H1 (cell line): Measurements from ENCODE around the gene LTBP3. TPM values are rescaled to one million over a fixed set of nuclear protein-coding genes. Genes with fewer than 3 reads are reported as not detected.
A peak's percentile ranks its signal among the peaks of the same experiment; 100 is the strongest.

Experiments
- CTCF ChIA-PET: fragments of 300-600 bp; sonication (Branson Sonifier 250); formaldehyde crosslinking; loops from one replicate; lab custom pipeline; 2021; ENCODE audit not compliant: partially characterized antibody; lab: Charles Lee
- POLR2A ChIA-PET: fragments of 300-600 bp; sonication (Branson Sonifier 250); formaldehyde crosslinking; loops from one replicate; lab custom pipeline; 2021; ENCODE audit warnings: inconsistent platforms; ENCODE audit not compliant: partially characterized antibody; lab: Charles Lee
- DNase-seq, 2 experiments: peaks; one replicate each; pipeline versions ENCODE4 v3.0.0 to v3.0.0-alpha.2; 2010 to 2022; ENCODE audit warnings: low spot score in 2 of 2, low read depth in 1 of 2, mixed read lengths in 1 of 2
- FAIRE-seq: peaks from 2 replicates; lab custom pipeline; 2011; peaks lifted over from hg19 to GRCh38; lab: Jason Lieb, UNC
- H2AFZ ChIP-seq: 2 replicates; pipeline ENCODE4 v1.8.1; 2012; ENCODE audit warnings: low read length, inconsistent platforms
- H2AK5ac ChIP-seq: 2 replicates; pipeline ENCODE4 v1.6.1; 2013; ENCODE audit warnings: low read depth, low read length
- H2BK120ac ChIP-seq: replicated peaks from 2 replicates; pipeline ENCODE3; 2013; ENCODE audit warnings: low read depth, low read length, inconsistent platforms
- H2BK12ac ChIP-seq: 2 replicates; pipeline ENCODE4 v1.6.1; 2013; ENCODE audit warnings: low read depth, low read length
- H2BK15ac ChIP-seq: 2 replicates; pipeline ENCODE4 v1.6.1; 2013; ENCODE audit warnings: low read length
- H2BK20ac ChIP-seq: 2 replicates; pipeline ENCODE4 v1.6.1; 2013; ENCODE audit warnings: low read length
- H2BK5ac ChIP-seq: 2 replicates; pipeline ENCODE4 v1.6.1; 2013; ENCODE audit warnings: low read depth, low read length
- H3K14ac ChIP-seq: 2 replicates; pipeline ENCODE4 v1.6.1; 2013; ENCODE audit warnings: inconsistent platforms; ENCODE audit not compliant: insufficient read length
- H3K18ac ChIP-seq: 2 replicates; pipeline ENCODE4 v1.6.1; 2013; ENCODE audit warnings: low read length; ENCODE audit errors: extremely low read depth
- H3K23ac ChIP-seq: 2 replicates; pipeline ENCODE4 v1.6.1; 2013; ENCODE audit warnings: inconsistent platforms; ENCODE audit not compliant: insufficient read length
- H3K23me2 ChIP-seq: 2 replicates; pipeline ENCODE4 v1.6.1; 2013; ENCODE audit warnings: low read depth, low read length
- H3K27ac ChIP-seq: 2 replicates; pipeline ENCODE4 v1.6.1; 2011; ENCODE audit warnings: low read depth, low read length, inconsistent platforms
- H3K27me3 ChIP-seq, 4 experiments: replicated peaks in 1 of 4; 1 replicate in 1 of 4; 2 replicates in 3 of 4; pipeline versions ENCODE4 v1.6.1 to v1.8.1; 2011 to 2013; ENCODE audit warnings: low read length in 3 of 4, mild to moderate bottlenecking in 3 of 4, inconsistent platforms in 2 of 4, mixed read lengths in 2 of 4, moderate library complexity in 1 of 4; ENCODE audit not compliant: control insufficient read depth in 3 of 4, insufficient read depth in 3 of 4; ENCODE audit errors: extremely low read depth in 1 of 4
- H3K36me3 ChIP-seq, 4 experiments: 2 replicates each; pipeline versions ENCODE4 v1.6.1 to v1.8.1; 2011 to 2013; ENCODE audit warnings: mild to moderate bottlenecking in 4 of 4, low read length in 3 of 4, moderate library complexity in 2 of 4, control low read depth in 1 of 4, inconsistent platforms in 1 of 4; ENCODE audit not compliant: insufficient read depth in 4 of 4, control insufficient read depth in 2 of 4
- H3K4ac ChIP-seq: replicated peaks from 2 replicates; pipeline ENCODE3; 2013; ENCODE audit warnings: low read length, low read depth, mixed read lengths, inconsistent platforms; ENCODE audit not compliant: insufficient read length
- H3K4me1 ChIP-seq, 4 experiments: replicated peaks in 1 of 4; 1 replicate in 1 of 4; 2 replicates in 3 of 4; pipeline versions ENCODE4 v1.6.1 to v1.8.1; 2011 to 2013; ENCODE audit warnings: low read length in 3 of 4, inconsistent platforms in 2 of 4, mixed read lengths in 1 of 4; ENCODE audit not compliant: insufficient read depth in 4 of 4, control insufficient read depth in 3 of 4
- H3K4me2 ChIP-seq, 2 experiments: 2 replicates each; pipeline versions ENCODE4 v1.6.1 to v1.8.1; 2011 to 2013; ENCODE audit warnings: low read depth in 2 of 2, low read length in 2 of 2, control low read depth in 1 of 2, inconsistent platforms in 1 of 2, mild to moderate bottlenecking in 1 of 2; ENCODE audit not compliant: insufficient read depth in 1 of 2
- H3K4me3 ChIP-seq, 4 experiments: fragments of 200-600, 300-600 bp in 1 of 4; sonication (generic), shearing (Covaris generic), sonication (Bioruptor Twin) in 1 of 4; 2 replicates each; pipeline versions ENCODE4 v1.5.1 to v1.8.1; 2011 to 2016; ENCODE audit warnings: low read length in 4 of 4, low read depth in 3 of 4, control low read depth in 2 of 4, inconsistent platforms in 2 of 4, mild to moderate bottlenecking in 2 of 4, mixed read lengths in 1 of 4, moderate library complexity in 1 of 4; ENCODE audit not compliant: insufficient read depth in 2 of 4; ENCODE audit errors: extremely low read depth in 1 of 4
- H3K56ac ChIP-seq: replicated peaks from 2 replicates; pipeline ENCODE3; 2013; ENCODE audit warnings: low read depth, mild to moderate bottlenecking, mixed read lengths, low read length, inconsistent platforms; ENCODE audit not compliant: insufficient read length
- H3K79me1 ChIP-seq: 2 replicates; pipeline ENCODE4 v1.6.1; 2013; ENCODE audit warnings: low read depth, low read length, control low read depth
- H3K79me2 ChIP-seq, 2 experiments: 2 replicates each; pipeline versions ENCODE4 v1.6.1 to v1.8.1; 2012 to 2013; ENCODE audit warnings: low read length in 2 of 2, mild to moderate bottlenecking in 2 of 2, inconsistent platforms in 1 of 2; ENCODE audit not compliant: insufficient read depth in 2 of 2, control insufficient read depth in 1 of 2
- H3K9ac ChIP-seq, 4 experiments: replicated peaks in 1 of 4; 1 replicate in 1 of 4; 2 replicates in 3 of 4; pipeline versions ENCODE4 v1.6.1 to v1.8.1; 2011 to 2013; ENCODE audit warnings: low read depth in 3 of 4, low read length in 3 of 4, control low read depth in 2 of 4, mild to moderate bottlenecking in 2 of 4, moderate library complexity in 2 of 4, inconsistent platforms in 1 of 4; ENCODE audit errors: extremely low read depth in 1 of 4
- H3K9me3 ChIP-seq, 2 experiments: 2 replicates each; pipeline versions ENCODE4 v1.6.1 to v1.8.1; 2012 to 2013; ENCODE audit warnings: mild to moderate bottlenecking in 2 of 2, moderate library complexity in 2 of 2, control low read depth in 1 of 2, inconsistent platforms in 1 of 2, low read depth in 1 of 2, low read length in 1 of 2, mixed read lengths in 1 of 2; ENCODE audit not compliant: insufficient read depth in 2 of 2
- H4K20me1 ChIP-seq, 2 experiments: replicated peaks in 1 of 2; 2 replicates each; pipeline versions ENCODE3 to v1.8.1; 2011 to 2013; ENCODE audit warnings: inconsistent platforms in 2 of 2, low read length in 2 of 2, mild to moderate bottlenecking in 1 of 2; ENCODE audit not compliant: insufficient read depth in 2 of 2, control insufficient read depth in 1 of 2
- H4K5ac ChIP-seq: 2 replicates; pipeline ENCODE4 v1.6.1; 2013; ENCODE audit warnings: low read length, low read depth, mixed read lengths, inconsistent platforms; ENCODE audit not compliant: insufficient read length
- H4K8ac ChIP-seq: 2 replicates; pipeline ENCODE4 v1.8.0; 2013; ENCODE audit warnings: mild to moderate bottlenecking, moderate library complexity, low read length, inconsistent platforms; ENCODE audit not compliant: insufficient read depth; ENCODE audit errors: extremely low read depth
- H4K91ac ChIP-seq: replicated peaks from 2 replicates; pipeline ENCODE3; 2013; ENCODE audit warnings: low read length, mixed read lengths, inconsistent platforms; ENCODE audit not compliant: insufficient read length
- SIN3A ChIP-seq, 2 experiments: IDR thresholded peaks in 1 of 2; conservative IDR thresholded peaks in 1 of 2; 2 replicates each; pipeline ENCODE4 v1.6.1; 2011 to 2012; ENCODE audit warnings: low read length in 2 of 2, improper control_type of control experiment in 1 of 2, low read depth in 1 of 2, mild to moderate bottlenecking in 1 of 2
- YY1 ChIP-seq: IDR thresholded peaks from 2 replicates; pipeline ENCODE4 v1.6.1; 2011; ENCODE audit warnings: low read depth, mild to moderate bottlenecking, low read length
- WGBS, 2 experiments: shearing (Covaris generic) in 1 of 2; methylation state at CpG; one replicate each; pipeline versions ENCODE4 v1.1.6 to v1.1.7; 2013 to 2015; ENCODE audit warnings: low lambda C conversion rate in 2 of 2, mixed read lengths in 2 of 2, inconsistent platforms in 1 of 2, low coverage in 1 of 2, missing lambda C conversion rate in 1 of 2; ENCODE audit not compliant: insufficient replicate concordance in 2 of 2, insufficient coverage in 1 of 2, insufficient read length in 1 of 2; ENCODE audit errors: extremely low coverage in 1 of 2, missing lambda C conversion rate in 1 of 2; 5-methylcytosine and 5-hydroxymethylcytosine counted together
- polyA plus RNA-seq, 7 experiments: library from polyadenylated mRNA; depleted of rRNA in 3 of 7; stranded (reverse) in 5 of 7; unstranded in 2 of 7; fragments of >200 nt in 5 of 7; fragments of 200-250 nt in 2 of 7; gene quantifications; 1 replicate in 5 of 7; 2 replicates in 1 of 7; 4 replicates in 1 of 7; pipeline versions ENCODE4 v1.2.1 to v1.2.3, GENCODE V29; 2011 to 2013; ENCODE audit warnings: missing spikeins in 2 of 7, mixed read lengths in 2 of 7
- total RNA-seq: library from RNA; stranded (reverse); fragmentation: NEBNext Ultra II Directional; extraction: Animal tissue kit (Norgen Biotek cat#: 25700); gene quantifications from 2 replicates; pipeline ENCODE4 v1.2.1, GENCODE V29; 2021

Gene LTBP3
- total and polyA plus RNA-seq, 2 of the 8 experiments (the other 6 are each of a cell fraction or from before 2014, with no cell fraction given) = 12.8 to 17.8 TPM

- H3K4me3 ChIP-seq = no peak overlapping the region
- no peaks in the 10 kb centered on the region for H4K20me1 ChIP-seq
- peak overlapping the region; percentile 63; the same call in 1 of the 2 replicates for H3K18ac ChIP-seq
- TF ChIP-seq YY1 = no peak
- 0 out of 4 replicates have a peak, but pooled peaks of 1 of the 2 experiments have one; percentile 23 for TF ChIP-seq SIN3A (conservative IDR thresholded peaks at IDR 0.05 in 1 of 2, IDR thresholded peaks at IDR 0.05 in 1 of 2; ENCODE audit: low read depth in 1 of 2, low read length in 2 of 2)
- peak overlapping the region; percentile 91; the same call in 1 of the 2 replicates for H2BK5ac ChIP-seq
- no peaks in the 10 kb centered on the region; the same call in 1 of the 2 replicates for H3K79me1 ChIP-seq
- H4K91ac ChIP-seq = peak overlapping the region; percentile 75
- DNase-seq (no peak), FAIRE-seq (no peak)
- H3K9ac ChIP-seq = no peak overlapping the region; a peak in 1 of 7 replicates
- peak overlapping the region; percentile 3 to 17; a peak in 2 of 4 replicates for H3K4me2 ChIP-seq
- WGBS, 2 experiments = 81% methylated on average over 6 of the region's 6 CpGs; no CpG with 5 or more reads in 1 of the 2 experiments
- ChIA-PET POLR2A (interaction anchor here (0.7 to 29.8 kb wide), 9 partner anchors 9 to 119 kb away, joined by 3 to 1569 read pairs (median 4); partner anchors contain the start of genes MALAT1 and NEAT1), CTCF (interaction anchor here (0.9 to 29.0 kb wide), 6 partner anchors 9 to 104 kb away, joined by 3 to 809 read pairs (median 41); no protein-coding TSS in a partner anchor)
- H2BK120ac ChIP-seq = peak overlapping the region; percentile 68
- H2BK12ac ChIP-seq = peak overlapping the region; percentile 100
- peak overlapping the region; percentile 30 for H3K4ac ChIP-seq
- H2AK5ac ChIP-seq = peak overlapping the region; percentile 82
- peak overlapping the region; percentile 67; the same call in 1 of the 2 replicates for H2BK20ac ChIP-seq
- peaks cover 2% of the 10 kb centered on the region for H3K23me2 ChIP-seq
- H4K8ac ChIP-seq = peak overlapping the region; percentile 46; the same call in 1 of the 2 replicates
- no peak overlapping the region for H3K56ac ChIP-seq
- no peak overlapping the region for H3K23ac ChIP-seq
- H4K5ac ChIP-seq = no peak overlapping the region
- H3K36me3 ChIP-seq = no peaks in the 10 kb centered on the region
- peaks cover 0 to 9% of the 10 kb centered on the region in 2 experiments; a peak in 1 of 4 replicates for H3K79me2 ChIP-seq
- H3K9me3 ChIP-seq = no peaks in the 10 kb centered on the region
- no peak overlapping the region for H2AFZ ChIP-seq
- no peak overlapping the region for H3K27ac ChIP-seq
- no peak overlapping the region for H3K14ac ChIP-seq
- peaks cover 36 to 62% (median 47%) of the 10 kb centered on the region in 4 experiments for H3K4me1 ChIP-seq
- H3K27me3 ChIP-seq = no peaks in the 10 kb centered on the region
- H2BK15ac ChIP-seq = 0 out of 2 replicates have a peak overlapping the region, but pooled peaks have one; percentile 35
Measured at GRCh38 chr11:65492637-65493366, 65.4 kb downstream of the LTBP3 start.
